Measurements from ENCODE around the gene SMO.

SMO gene

GRCh38 chr7:129205126-129205818 is 16.8 kb downstream of the SMO start:
- TF ChIP-seq HDGF (IDR thresholded peaks at IDR 0.05; ENCODE audit: borderline replicate concordance): no peak
- TF ChIP-seq ELF4 (IDR thresholded peaks at IDR 0.05): no peak
- no peak for TF ChIP-seq L3MBTL2 (conservative IDR thresholded peaks at IDR 0.05)
- TF ChIP-seq PKNOX1 (IDR thresholded peaks at IDR 0.05): no peak
- TF ChIP-seq SUZ12 (IDR thresholded peaks at IDR 0.05): no peak
- ChIA-PET CTCF (interaction anchor here (0.9 kb wide), 1 partner anchor 25 kb away, joined by 3 read pairs; no protein-coding TSS in a partner anchor), POLR2A (no interaction called here)
- no peak for DNase-seq (ENCODE audit: extremely low spot score)

GRCh38 chr7:129205987-129206785 is 17.8 kb downstream of the SMO start:
- POLR2A ChIA-PET: no interaction called here
- DNase-seq (ENCODE audit: extremely low spot score): no peak
- TF ChIP-seq ARNT (IDR thresholded peaks at IDR 0.05) (no peak), FOXK2 (IDR thresholded peaks at IDR 0.05) (no peak), SP1 (IDR thresholded peaks at IDR 0.05) (no peak)
- CTCF ChIA-PET: interaction anchor here (0.6 kb wide), 1 partner anchor 183 kb away, joined by 7 read pairs; no protein-coding TSS in a partner anchor

GRCh38 chr7:129208667-129209066 is 20.2 kb downstream of the SMO start:
- TF ChIP-seq BHLHE40 (IDR thresholded peaks at IDR 0.05; ENCODE audit: borderline replicate concordance): no peak
- no peak for TF ChIP-seq FOXK2 (IDR thresholded peaks at IDR 0.05)
- TF ChIP-seq NFRKB (IDR thresholded peaks at IDR 0.05): no peak
- no peak for TF ChIP-seq SUZ12 (IDR thresholded peaks at IDR 0.05)
- TF ChIP-seq LEF1 (IDR thresholded peaks at IDR 0.05; ENCODE audit: borderline replicate concordance): no peak
- no peak for TF ChIP-seq ELF4 (IDR thresholded peaks at IDR 0.05)
- no peak for TF ChIP-seq ARNT (IDR thresholded peaks at IDR 0.05)
- TF ChIP-seq HDGF (IDR thresholded peaks at IDR 0.05; ENCODE audit: borderline replicate concordance): no peak
- TF ChIP-seq L3MBTL2 (conservative IDR thresholded peaks at IDR 0.05): no peak
- no peak for TF ChIP-seq PKNOX1 (IDR thresholded peaks at IDR 0.05)
- no peak for TF ChIP-seq FOXA1 (IDR thresholded peaks at IDR 0.05)
- no peak for TF ChIP-seq CTBP1 (IDR thresholded peaks at IDR 0.05; ENCODE audit: borderline replicate concordance)
- TF ChIP-seq ZNF384 (IDR thresholded peaks at IDR 0.05): no peak
- POLR2A ChIA-PET: no interaction called here
- CTCF ChIA-PET: interaction anchor here (4.1 kb wide), 1 partner anchor 45 kb away, joined by 34 read pairs; no protein-coding TSS in a partner anchor
- no peak for DNase-seq (ENCODE audit: extremely low spot score)

- ChIA-PET CTCF (interaction anchor here (0.7 to 4.1 kb wide), 3 partner anchors 9 to 382 kb away, joined by 3 to 34 read pairs (median 3); no protein-coding TSS in a partner anchor), POLR2A (no interaction called here)
- no peak for DNase-seq (ENCODE audit: extremely low spot score)
- TF ChIP-seq TARDBP (IDR thresholded peaks at IDR 0.05) (no peak), FOXA1 (IDR thresholded peaks at IDR 0.05) (no peak), SP1 (IDR thresholded peaks at IDR 0.05) (no peak), NFRKB (IDR thresholded peaks at IDR 0.05) (no peak), L3MBTL2 (conservative IDR thresholded peaks at IDR 0.05) (no peak), ELF4 (IDR thresholded peaks at IDR 0.05) (no peak), ARNT (IDR thresholded peaks at IDR 0.05) (no peak), ZNF384 (IDR thresholded peaks at IDR 0.05) (no peak), BHLHE40 (IDR thresholded peaks at IDR 0.05; ENCODE audit: borderline replicate concordance) (no peak), CTBP1 (IDR thresholded peaks at IDR 0.05; ENCODE audit: borderline replicate concordance) (no peak), FOXK2 (IDR thresholded peaks at IDR 0.05) (no peak), LEF1 (IDR thresholded peaks at IDR 0.05; ENCODE audit: borderline replicate concordance) (no peak), PKNOX1 (IDR thresholded peaks at IDR 0.05) (no peak), FOXM1 (IDR thresholded peaks at IDR 0.05; ENCODE audit: borderline replicate concordance) (no peak), HDGF (IDR thresholded peaks at IDR 0.05; ENCODE audit: borderline replicate concordance) (no peak), SUZ12 (IDR thresholded peaks at IDR 0.05) (no peak)
Observed at GRCh38 chr7:129209067-129209926, 20.9 kb downstream of the SMO start.

- ChIA-PET CTCF (interaction anchor here (0.6 to 4.1 kb wide), 5 partner anchors 8 to 119 kb away, joined by 3 to 34 read pairs (median 3); no protein-coding TSS in a partner anchor), POLR2A (no interaction called here)
- peak; percentile 71 for DNase-seq (ENCODE audit: extremely low spot score)
- TF ChIP-seq NFRKB (IDR thresholded peaks at IDR 0.05) (no peak), CTBP1 (IDR thresholded peaks at IDR 0.05; ENCODE audit: borderline replicate concordance) (no peak), ELF4 (IDR thresholded peaks at IDR 0.05) (no peak), FOXM1 (IDR thresholded peaks at IDR 0.05; ENCODE audit: borderline replicate concordance) (no peak), ZNF384 (IDR thresholded peaks at IDR 0.05) (no peak), HDGF (IDR thresholded peaks at IDR 0.05; ENCODE audit: borderline replicate concordance) (no peak), BHLHE40 (IDR thresholded peaks at IDR 0.05; ENCODE audit: borderline replicate concordance) (no peak), L3MBTL2 (conservative IDR thresholded peaks at IDR 0.05) (no peak), PKNOX1 (IDR thresholded peaks at IDR 0.05) (no peak), FOXK2 (IDR thresholded peaks at IDR 0.05) (no peak), LEF1 (IDR thresholded peaks at IDR 0.05; ENCODE audit: borderline replicate concordance) (no peak), SUZ12 (IDR thresholded peaks at IDR 0.05) (no peak), TARDBP (IDR thresholded peaks at IDR 0.05) (no peak), FOXA1 (IDR thresholded peaks at IDR 0.05) (no peak), ARNT (IDR thresholded peaks at IDR 0.05) (no peak), SP1 (IDR thresholded peaks at IDR 0.05) (no peak)
Observed at GRCh38 chr7:129210256-129210988, 22.0 kb downstream of the SMO start.

Measured in HEK293T (cell line).